HEK293T (cell line): ENCODE results near the gene EWSR1.

ENCODE experiments used
- BHLHE40 ChIP-seq: fragments of 450-650 bp; IDR thresholded peaks from 2 replicates; pipeline ENCODE4 v1.6.1; 2016; ENCODE audit warnings: mild to moderate bottlenecking, moderate library complexity, borderline replicate concordance
- ELF4 ChIP-seq: fragments of 450-650 bp; IDR thresholded peaks from 2 replicates; pipeline ENCODE4 v1.6.1; 2017; ENCODE audit warnings: antibody characterized with exemption
- FOXA1 ChIP-seq: fragments of 450-650 bp; IDR thresholded peaks from 2 replicates; pipeline ENCODE4 v1.6.1; 2016; ENCODE audit warnings: mild to moderate bottlenecking
- FOXK2 ChIP-seq: fragments of 450-650 bp; IDR thresholded peaks from 2 replicates; pipeline ENCODE4 v1.6.1; 2016; ENCODE audit warnings: mild to moderate bottlenecking
- FOXM1 ChIP-seq: fragments of 450-650 bp; IDR thresholded peaks from 2 replicates; pipeline ENCODE4 v1.6.1; 2017; ENCODE audit warnings: mild to moderate bottlenecking, borderline replicate concordance
- HDGF ChIP-seq: fragments of 450-650 bp; IDR thresholded peaks from 2 replicates; pipeline ENCODE4 v1.6.1; 2017; ENCODE audit warnings: antibody characterized with exemption, borderline replicate concordance
- L3MBTL2 ChIP-seq: fragments of 450-650 bp; conservative IDR thresholded peaks from 2 replicates; pipeline ENCODE4 v1.6.1; 2016; ENCODE audit warnings: mild to moderate bottlenecking
- NFRKB ChIP-seq: fragments of 450-650 bp; IDR thresholded peaks from 2 replicates; pipeline ENCODE4 v1.6.1; 2016; ENCODE audit warnings: mild to moderate bottlenecking, moderate library complexity
- SP1 ChIP-seq: fragments of 450-650 bp; IDR thresholded peaks from 2 replicates; pipeline ENCODE4 v1.6.1; 2017
- TARDBP ChIP-seq: fragments of 450-650 bp; IDR thresholded peaks from 2 replicates; pipeline ENCODE4 v1.6.1; 2016
- ZNF384 ChIP-seq: fragments of 450-650 bp; IDR thresholded peaks from 2 replicates; pipeline ENCODE4 v1.6.1; 2016
- TF ChIP-seq, protein P1 (sequence below): fragments of 450-650 bp; IDR thresholded peaks from 2 replicates; pipeline ENCODE4 v1.6.1; 2016

DNA sequence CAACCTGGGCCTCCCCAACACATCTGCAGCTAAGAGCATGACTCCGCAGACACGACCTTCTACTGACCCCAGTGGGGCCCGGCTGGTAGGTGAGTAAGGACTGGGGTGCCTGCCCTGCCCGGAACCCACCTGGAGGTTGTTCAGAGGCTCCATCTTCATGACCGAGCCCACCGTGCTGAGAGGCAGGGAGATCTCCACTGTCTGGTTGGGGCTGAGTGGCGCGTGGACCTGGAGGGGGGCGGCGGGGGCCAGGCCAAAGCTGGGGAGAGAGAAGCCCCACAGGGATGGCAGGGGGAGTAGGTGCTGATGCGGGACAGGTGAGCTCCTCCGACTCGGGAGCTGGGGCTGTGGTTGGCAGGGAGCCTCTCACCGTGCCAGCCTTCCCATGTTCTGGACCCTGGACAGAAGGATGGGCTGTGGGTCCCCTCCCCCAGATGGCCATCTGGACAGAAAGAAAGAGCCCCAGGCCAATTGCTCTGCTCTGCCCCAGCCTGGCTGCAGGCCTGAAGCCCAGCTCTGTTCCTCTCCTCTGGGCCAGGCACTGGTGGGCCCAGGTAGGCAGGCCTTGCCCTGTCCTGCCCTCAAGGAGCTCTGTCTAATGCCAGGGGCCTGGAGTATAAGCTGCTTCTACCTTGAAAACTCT lies 63.7 kb downstream of the EWSR1 start:
- TF ChIP-seq SP1 (no peak), FOXK2 (no peak), ZNF384 (no peak), NFRKB (no peak), BHLHE40 (no peak), FOXA1 (no peak), FOXM1 (no peak), ELF4 (no peak), TARDBP (no peak), HDGF (no peak), L3MBTL2 (no peak)
- TF ChIP-seq, protein P1, sequence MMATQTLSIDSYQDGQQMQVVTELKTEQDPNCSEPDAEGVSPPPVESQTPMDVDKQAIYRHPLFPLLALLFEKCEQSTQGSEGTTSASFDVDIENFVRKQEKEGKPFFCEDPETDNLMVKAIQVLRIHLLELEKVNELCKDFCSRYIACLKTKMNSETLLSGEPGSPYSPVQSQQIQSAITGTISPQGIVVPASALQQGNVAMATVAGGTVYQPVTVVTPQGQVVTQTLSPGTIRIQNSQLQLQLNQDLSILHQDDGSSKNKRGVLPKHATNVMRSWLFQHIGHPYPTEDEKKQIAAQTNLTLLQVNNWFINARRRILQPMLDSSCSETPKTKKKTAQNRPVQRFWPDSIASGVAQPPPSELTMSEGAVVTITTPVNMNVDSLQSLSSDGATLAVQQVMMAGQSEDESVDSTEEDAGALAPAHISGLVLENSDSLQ = no peak
